Measurements from ENCODE around the gene ARL3.

- TF ChIP-seq CTCF (IDR thresholded peaks at IDR 0.05; ENCODE audit: insufficient read depth, low read length, poor library complexity, severe bottlenecking) (no peak), EZH2phosphoT487 (conservative IDR thresholded peaks at IDR 0.05; ENCODE audit: low read length) (no peak)
Observed at GRCh38 chr10:102723989-102724388, 9.8 kb upstream of the ARL3 start.

Measured in SU-DHL-6 (cell line).